Measurements from ENCODE around the gene ACOT13. TPM values are rescaled to one million over a fixed set of nuclear protein-coding genes. Genes with fewer than 3 reads are reported as not detected.

ACOT13 gene
- polyA plus RNA-seq, 1 of the 3 experiments (the other 2 are of a cell fraction): 18.0 TPM

DNA sequence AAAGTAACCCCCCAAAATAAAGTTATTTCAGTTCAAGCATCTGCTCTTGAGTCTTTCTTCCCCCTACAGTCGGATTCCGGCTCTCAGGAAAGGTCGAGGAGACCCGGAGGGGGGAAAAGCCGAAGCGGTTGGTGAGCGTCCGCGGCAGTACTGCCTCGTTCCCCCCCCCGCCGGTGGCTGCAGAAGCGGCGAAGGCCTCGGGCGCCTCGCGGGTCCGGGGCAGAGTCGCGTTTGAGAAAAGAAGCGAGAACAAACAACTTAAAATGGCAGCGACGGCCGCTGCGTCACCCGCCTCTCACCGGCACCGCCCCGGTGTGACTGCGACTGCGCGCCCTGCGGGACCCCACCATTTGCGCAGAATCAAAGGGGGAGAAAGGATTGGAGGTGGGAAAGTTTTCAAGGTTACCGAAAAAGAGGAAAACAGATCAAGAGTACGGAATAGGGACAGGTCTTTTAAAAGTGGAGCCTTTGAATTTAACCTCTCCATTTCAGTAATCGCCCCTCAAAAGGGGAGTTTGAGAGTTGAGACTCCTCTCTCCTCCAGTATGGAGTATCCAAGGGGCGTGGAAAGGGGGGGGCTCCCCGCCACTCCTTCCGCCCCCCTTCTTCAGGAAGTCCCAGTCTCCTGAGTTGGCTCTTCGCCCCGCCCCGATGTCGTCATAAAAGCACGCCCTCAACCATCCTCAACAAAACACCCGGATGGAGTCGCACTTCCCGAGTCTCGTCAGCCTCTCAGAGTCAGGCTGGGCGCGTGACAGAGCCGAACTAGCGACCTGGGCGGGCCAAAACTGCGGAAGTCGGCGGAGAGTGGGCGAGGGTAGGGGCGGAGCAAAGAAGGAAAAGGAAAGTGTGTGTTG, 54.0 kb downstream of the ACOT13 start (continued):
- TF ChIP-seq, protein P1, sequence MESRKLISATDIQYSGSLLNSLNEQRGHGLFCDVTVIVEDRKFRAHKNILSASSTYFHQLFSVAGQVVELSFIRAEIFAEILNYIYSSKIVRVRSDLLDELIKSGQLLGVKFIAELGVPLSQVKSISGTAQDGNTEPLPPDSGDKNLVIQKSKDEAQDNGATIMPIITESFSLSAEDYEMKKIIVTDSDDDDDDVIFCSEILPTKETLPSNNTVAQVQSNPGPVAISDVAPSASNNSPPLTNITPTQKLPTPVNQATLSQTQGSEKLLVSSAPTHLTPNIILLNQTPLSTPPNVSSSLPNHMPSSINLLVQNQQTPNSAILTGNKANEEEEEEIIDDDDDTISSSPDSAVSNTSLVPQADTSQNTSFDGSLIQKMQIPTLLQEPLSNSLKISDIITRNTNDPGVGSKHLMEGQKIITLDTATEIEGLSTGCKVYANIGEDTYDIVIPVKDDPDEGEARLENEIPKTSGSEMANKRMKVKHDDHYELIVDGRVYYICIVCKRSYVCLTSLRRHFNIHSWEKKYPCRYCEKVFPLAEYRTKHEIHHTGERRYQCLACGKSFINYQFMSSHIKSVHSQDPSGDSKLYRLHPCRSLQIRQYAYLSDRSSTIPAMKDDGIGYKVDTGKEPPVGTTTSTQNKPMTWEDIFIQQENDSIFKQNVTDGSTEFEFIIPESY (IDR thresholded peaks at IDR 0.05; ENCODE audit: borderline replicate concordance, low read depth): no peak
- no peak for TF ChIP-seq RXRA (IDR thresholded peaks at IDR 0.05; ENCODE audit: borderline replicate concordance, low read depth)
- TF ChIP-seq, protein P2, sequence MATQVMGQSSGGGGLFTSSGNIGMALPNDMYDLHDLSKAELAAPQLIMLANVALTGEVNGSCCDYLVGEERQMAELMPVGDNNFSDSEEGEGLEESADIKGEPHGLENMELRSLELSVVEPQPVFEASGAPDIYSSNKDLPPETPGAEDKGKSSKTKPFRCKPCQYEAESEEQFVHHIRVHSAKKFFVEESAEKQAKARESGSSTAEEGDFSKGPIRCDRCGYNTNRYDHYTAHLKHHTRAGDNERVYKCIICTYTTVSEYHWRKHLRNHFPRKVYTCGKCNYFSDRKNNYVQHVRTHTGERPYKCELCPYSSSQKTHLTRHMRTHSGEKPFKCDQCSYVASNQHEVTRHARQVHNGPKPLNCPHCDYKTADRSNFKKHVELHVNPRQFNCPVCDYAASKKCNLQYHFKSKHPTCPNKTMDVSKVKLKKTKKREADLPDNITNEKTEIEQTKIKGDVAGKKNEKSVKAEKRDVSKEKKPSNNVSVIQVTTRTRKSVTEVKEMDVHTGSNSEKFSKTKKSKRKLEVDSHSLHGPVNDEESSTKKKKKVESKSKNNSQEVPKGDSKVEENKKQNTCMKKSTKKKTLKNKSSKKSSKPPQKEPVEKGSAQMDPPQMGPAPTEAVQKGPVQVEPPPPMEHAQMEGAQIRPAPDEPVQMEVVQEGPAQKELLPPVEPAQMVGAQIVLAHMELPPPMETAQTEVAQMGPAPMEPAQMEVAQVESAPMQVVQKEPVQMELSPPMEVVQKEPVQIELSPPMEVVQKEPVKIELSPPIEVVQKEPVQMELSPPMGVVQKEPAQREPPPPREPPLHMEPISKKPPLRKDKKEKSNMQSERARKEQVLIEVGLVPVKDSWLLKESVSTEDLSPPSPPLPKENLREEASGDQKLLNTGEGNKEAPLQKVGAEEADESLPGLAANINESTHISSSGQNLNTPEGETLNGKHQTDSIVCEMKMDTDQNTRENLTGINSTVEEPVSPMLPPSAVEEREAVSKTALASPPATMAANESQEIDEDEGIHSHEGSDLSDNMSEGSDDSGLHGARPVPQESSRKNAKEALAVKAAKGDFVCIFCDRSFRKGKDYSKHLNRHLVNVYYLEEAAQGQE (IDR thresholded peaks at IDR 0.05; ENCODE audit: low read depth, low read length): peak; percentile 66
- TF ChIP-seq, protein P3, sequence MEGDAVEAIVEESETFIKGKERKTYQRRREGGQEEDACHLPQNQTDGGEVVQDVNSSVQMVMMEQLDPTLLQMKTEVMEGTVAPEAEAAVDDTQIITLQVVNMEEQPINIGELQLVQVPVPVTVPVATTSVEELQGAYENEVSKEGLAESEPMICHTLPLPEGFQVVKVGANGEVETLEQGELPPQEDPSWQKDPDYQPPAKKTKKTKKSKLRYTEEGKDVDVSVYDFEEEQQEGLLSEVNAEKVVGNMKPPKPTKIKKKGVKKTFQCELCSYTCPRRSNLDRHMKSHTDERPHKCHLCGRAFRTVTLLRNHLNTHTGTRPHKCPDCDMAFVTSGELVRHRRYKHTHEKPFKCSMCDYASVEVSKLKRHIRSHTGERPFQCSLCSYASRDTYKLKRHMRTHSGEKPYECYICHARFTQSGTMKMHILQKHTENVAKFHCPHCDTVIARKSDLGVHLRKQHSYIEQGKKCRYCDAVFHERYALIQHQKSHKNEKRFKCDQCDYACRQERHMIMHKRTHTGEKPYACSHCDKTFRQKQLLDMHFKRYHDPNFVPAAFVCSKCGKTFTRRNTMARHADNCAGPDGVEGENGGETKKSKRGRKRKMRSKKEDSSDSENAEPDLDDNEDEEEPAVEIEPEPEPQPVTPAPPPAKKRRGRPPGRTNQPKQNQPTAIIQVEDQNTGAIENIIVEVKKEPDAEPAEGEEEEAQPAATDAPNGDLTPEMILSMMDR (IDR thresholded peaks at IDR 0.05): no peak

DNA sequence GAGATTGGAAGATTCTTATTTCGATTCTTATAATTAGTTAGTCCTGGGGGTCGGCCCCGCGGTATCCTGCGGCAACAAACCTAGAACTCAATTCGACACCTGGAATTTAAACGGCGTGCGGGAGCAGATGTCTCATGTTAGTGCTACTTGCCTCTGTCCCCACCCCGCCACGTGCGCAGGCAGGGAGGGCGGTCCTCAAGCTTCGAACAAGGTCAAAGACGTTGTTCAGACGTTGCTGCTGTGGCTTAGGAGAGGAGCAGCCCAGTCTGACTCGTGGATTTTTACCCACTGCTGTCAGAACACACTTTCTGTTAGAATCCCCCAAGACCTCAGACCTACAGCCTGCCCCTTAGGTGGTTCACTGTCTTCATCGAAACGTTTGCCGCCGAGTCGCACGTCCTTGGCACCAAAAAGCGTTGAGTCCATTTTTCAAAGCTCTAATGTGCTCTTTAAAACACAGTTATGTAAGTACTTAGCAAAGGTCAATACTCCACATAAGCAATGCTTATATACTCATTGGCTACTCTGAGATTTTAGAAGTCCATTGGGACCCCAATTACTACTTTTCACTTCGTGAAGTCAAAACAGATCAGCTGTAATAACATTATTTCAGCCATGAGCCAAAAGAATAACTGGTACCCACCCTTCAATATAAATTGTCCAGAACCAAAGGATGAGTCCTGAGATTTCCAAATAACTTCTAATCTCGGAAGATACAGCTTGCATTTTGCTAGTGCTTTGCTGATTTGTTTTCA, 54.8 kb downstream of the ACOT13 start:
- Histone ChIP-seq H3K4me1 (ENCODE audit: control insufficient read depth in 1 of 2, insufficient read depth in 2 of 2, low read depth in 1 of 2, low read length in 1 of 2) (peaks cover 0 to 3% of the 10 kb centered on the region in 2 experiments; a peak in 3 of 4 replicates), H3K4me3 (ENCODE audit: low read depth in 2 of 2, low read length in 1 of 2) (peak overlapping the region; percentile 64 to 70), H3F3A (replicated peaks; ENCODE audit: insufficient read depth) (peaks cover 5% of the 10 kb centered on the region), H3K36me3 (replicated peaks in 1 of 2; ENCODE audit: control insufficient read depth in 1 of 2, insufficient read depth in 2 of 2, low read length in 1 of 2) (peaks cover 19 to 21% of the 10 kb centered on the region in 2 experiments), H3K79me2 (ENCODE audit: insufficient read depth) (peaks cover 40% of the 10 kb centered on the region), H3K4me2 (peak overlapping the region; percentile 88), H3K27me3 (ENCODE audit: insufficient read depth) (no peaks in the 10 kb centered on the region), H4K20me1 (ENCODE audit: insufficient read depth) (peaks cover 31% of the 10 kb centered on the region), H3K9ac (peak overlapping the region; percentile 100), H3K27ac (ENCODE audit: low read depth in 2 of 2, low read length in 1 of 2) (peak overlapping the region; percentile 96 to 97), H3K9me3 (no peaks in the 10 kb centered on the region), H3K9me2 (no peaks in the 10 kb centered on the region), H2AFZ (ENCODE audit: low read depth) (peak overlapping the region; percentile 87)
- CTCF ChIA-PET: interaction anchor here (0.8 to 1.0 kb wide), 2 partner anchors 18 to 134 kb away, joined by 3 read pairs; no protein-coding TSS in a partner anchor
- POLR2A ChIA-PET: interaction anchor here (1.2 kb wide), 1 partner anchor 54 kb away, joined by 9 read pairs; no protein-coding TSS in a partner anchor
- no peak for DNase-seq
- WGBS (ENCODE audit: low lambda C conversion rate): 7% methylated on average over 19 of the region's 26 CpGs
- peak; percentile 86 for TF ChIP-seq POLR2AphosphoS5 (IDR thresholded peaks at IDR 0.05; ENCODE audit: low read depth, low read length)
- TF ChIP-seq, protein P1 (IDR thresholded peaks at IDR 0.05; ENCODE audit: borderline replicate concordance, low read depth): no peak
- no peak for TF ChIP-seq GATA2 (CRISPR knock-in tag; IDR thresholded peaks at IDR 0.05)
- TF ChIP-seq, protein P4, sequence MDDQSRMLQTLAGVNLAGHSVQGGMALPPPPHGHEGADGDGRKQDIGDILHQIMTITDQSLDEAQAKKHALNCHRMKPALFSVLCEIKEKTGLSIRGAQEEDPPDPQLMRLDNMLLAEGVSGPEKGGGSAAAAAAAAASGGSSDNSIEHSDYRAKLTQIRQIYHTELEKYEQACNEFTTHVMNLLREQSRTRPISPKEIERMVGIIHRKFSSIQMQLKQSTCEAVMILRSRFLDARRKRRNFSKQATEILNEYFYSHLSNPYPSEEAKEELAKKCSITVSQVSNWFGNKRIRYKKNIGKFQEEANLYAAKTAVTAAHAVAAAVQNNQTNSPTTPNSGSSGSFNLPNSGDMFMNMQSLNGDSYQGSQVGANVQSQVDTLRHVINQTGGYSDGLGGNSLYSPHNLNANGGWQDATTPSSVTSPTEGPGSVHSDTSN (IDR thresholded peaks at IDR 0.05): no peak
- peak; percentile 46; the same call in 1 of the 2 replicates for TF ChIP-seq SIN3A (IDR thresholded peaks at IDR 0.05; ENCODE audit: borderline replicate concordance, low read depth, low read length)
- TF ChIP-seq, protein P2 (IDR thresholded peaks at IDR 0.05; ENCODE audit: low read depth, low read length): peak; percentile 20; the same call in 1 of the 2 replicates
- TF ChIP-seq FOXJ3 (CRISPR knock-in tag; IDR thresholded peaks at IDR 0.05): 0 out of 2 replicates have a peak, but pooled peaks have one; percentile 30

Measured in SK-N-SH (cell line).